ENCODE data around the gene EPSTI1. TPM values are rescaled to one million over a fixed set of nuclear protein-coding genes. Genes with fewer than 3 reads are reported as not detected.
"Not testable (repeated sequence)": the region's sequence is repeated elsewhere in the genome, so short reads cannot be mapped to it uniquely, and the experiment has no call there.

The EPSTI1 gene
- polyA plus RNA-seq, 3 donors from 2014 or later, result 8.6 to 32.3 (median 26.6) TPM

GRCh38 chr13:42865768-42866102 lies 126.3 kb downstream of the EPSTI1 start:
- H3K9me3 Mint-ChIP-seq, result no peaks in the 10 kb centered on the region
- no peaks in the 10 kb centered on the region for H3K4me1 Mint-ChIP-seq
- H3K4me3 Mint-ChIP-seq, result no peak overlapping the region
- H3K27ac Mint-ChIP-seq, result no peak overlapping the region
- no peaks in the 10 kb centered on the region for H3K36me3 Mint-ChIP-seq
- DNase-seq, result no peak
- peaks cover 0 to 6% (median 0%) of the 10 kb centered on the region in 3 donors for H3K27me3 Mint-ChIP-seq (ENCODE audit: low read depth in 3 of 3)

DNA sequence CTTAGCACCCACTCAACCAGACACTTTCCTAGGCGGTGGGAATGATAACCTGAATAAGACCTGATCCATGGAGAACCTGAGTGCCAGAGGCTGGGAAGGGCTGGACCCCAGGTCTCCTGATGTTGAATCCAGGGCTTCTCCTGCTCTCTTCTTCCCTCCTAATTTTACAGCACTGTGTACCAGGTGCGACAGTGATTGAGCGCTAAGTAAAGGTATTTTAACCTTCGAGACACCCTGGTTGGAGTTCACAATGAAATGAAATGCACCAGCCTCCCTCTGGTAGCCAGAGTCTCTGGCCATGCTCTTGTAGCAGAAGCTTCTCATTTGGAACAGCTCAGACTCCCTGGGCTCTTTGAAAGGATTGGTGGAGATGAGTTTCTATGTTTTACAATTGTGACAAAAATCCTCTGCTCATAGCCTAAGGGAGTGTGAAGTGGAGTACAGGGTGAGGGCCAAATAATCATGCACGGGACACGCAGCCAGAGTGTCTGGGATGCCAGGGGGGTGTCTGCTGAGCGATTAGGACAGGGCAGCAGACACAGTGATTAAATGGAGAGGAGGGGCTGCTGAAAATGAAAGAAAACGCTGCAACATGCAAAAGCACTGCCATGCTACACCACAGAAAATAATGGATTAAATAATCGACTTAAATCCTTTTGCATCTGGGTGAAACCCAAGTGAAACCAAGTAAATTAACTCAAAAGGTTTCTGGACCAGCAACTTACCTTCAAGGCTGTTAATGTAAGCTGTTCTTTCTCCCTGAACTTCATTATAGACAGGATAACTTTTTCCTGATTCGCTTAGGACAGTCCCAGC lies 126.9 kb downstream of the EPSTI1 start:
- no peak overlapping the region for H3K4me3 Mint-ChIP-seq
- H3K9me3 Mint-ChIP-seq, result no peaks in the 10 kb centered on the region
- H3K36me3 Mint-ChIP-seq, result no peaks in the 10 kb centered on the region
- peaks cover 0 to 6% (median 2%) of the 10 kb centered on the region in 3 donors for H3K27me3 Mint-ChIP-seq (ENCODE audit: low read depth in 3 of 3)
- no peak overlapping the region for H3K27ac Mint-ChIP-seq
- H3K4me1 Mint-ChIP-seq, result no peaks in the 10 kb centered on the region
- no peak for DNase-seq

- not testable (repeated sequence) for H3K4me1 Mint-ChIP-seq; H3K27ac Mint-ChIP-seq; H3K27me3 Mint-ChIP-seq (ENCODE audit: low read depth in 3 of 3); H3K36me3 Mint-ChIP-seq; H3K9me3 Mint-ChIP-seq; H3K4me3 Mint-ChIP-seq; DNase-seq
Observed at GRCh38 chr13:42862370-42862769, 129.7 kb downstream of the EPSTI1 start.

- Mint-ChIP-seq H3K27ac (no peak overlapping the region), H3K36me3 (no peaks in the 10 kb centered on the region), H3K9me3 (peaks cover 0 to 2% (median 0%) of the 10 kb centered on the region in 6 donors), H3K27me3 (ENCODE audit: low read depth in 3 of 3) (peaks cover 0 to 6% (median 2%) of the 10 kb centered on the region in 3 donors), H3K4me3 (no peak overlapping the region), H3K4me1 (no peaks in the 10 kb centered on the region)
- DNase-seq, result no peak
Observed at GRCh38 chr13:42860485-42860884, 131.6 kb downstream of the EPSTI1 start.

GRCh38 chr13:42859760-42860159 lies 132.3 kb downstream of the EPSTI1 start:
- Mint-ChIP-seq H3K4me1 (no peaks in the 10 kb centered on the region), H3K9me3 (peaks cover 0 to 2% (median 0%) of the 10 kb centered on the region in 6 donors), H3K4me3 (no peak overlapping the region), H3K27ac (no peak overlapping the region), H3K27me3 (ENCODE audit: low read depth in 3 of 3) (peaks cover 0 to 8% (median 2%) of the 10 kb centered on the region in 3 donors), H3K36me3 (no peaks in the 10 kb centered on the region)
- no peak for DNase-seq

- DNase-seq, result no peak
- H3K36me3 Mint-ChIP-seq, result no peaks in the 10 kb centered on the region
- peaks cover 0 to 3% (median 0%) of the 10 kb centered on the region in 6 donors for H3K9me3 Mint-ChIP-seq
- peaks cover 0 to 5% (median 1%) of the 10 kb centered on the region in 3 donors for H3K27me3 Mint-ChIP-seq (ENCODE audit: low read depth in 3 of 3)
- H3K27ac Mint-ChIP-seq, result no peak overlapping the region
- H3K4me1 Mint-ChIP-seq, result no peaks in the 10 kb centered on the region
- H3K4me3 Mint-ChIP-seq, result no peak overlapping the region
Observed at GRCh38 chr13:42855410-42855809, 136.6 kb downstream of the EPSTI1 start.

GRCh38 chr13:42852136-42852535 lies 139.9 kb downstream of the EPSTI1 start:
- DNase-seq, result no peak
- no peak overlapping the region for H3K4me3 Mint-ChIP-seq

DNA sequence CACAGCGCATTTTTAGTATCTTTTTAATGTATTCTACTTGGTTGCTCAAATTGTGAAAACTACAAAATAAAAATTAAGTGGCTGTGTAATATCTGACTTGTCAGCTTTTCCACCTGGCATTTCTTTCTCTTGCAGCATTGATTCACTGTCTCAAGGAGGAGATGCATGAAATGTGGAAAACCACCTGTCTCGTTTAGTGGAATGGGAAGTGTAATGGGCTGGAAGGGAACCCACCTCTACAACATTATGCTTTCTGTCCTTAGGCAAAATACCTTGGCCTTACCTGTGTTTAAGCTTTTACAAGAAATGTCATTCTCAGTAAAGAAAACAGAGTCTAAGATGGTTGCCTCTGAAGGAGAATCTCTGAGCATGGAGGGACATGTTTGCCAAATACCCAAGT lies 142.8 kb downstream of the EPSTI1 start:
- Mint-ChIP-seq H3K27me3 (ENCODE audit: low read depth in 3 of 3) (peaks cover 0 to 2% (median 2%) of the 10 kb centered on the region in 3 donors), H3K4me1 (no peaks in the 10 kb centered on the region), H3K4me3 (no peak overlapping the region), H3K36me3 (no peaks in the 10 kb centered on the region), H3K9me3 (peaks cover 0 to 4% (median 0%) of the 10 kb centered on the region in 6 donors), H3K27ac (no peak overlapping the region)
- no peak for DNase-seq

More at GRCh38 chr13:42852136-42852535, 139.9 kb downstream of the EPSTI1 start:
- no peak overlapping the region for H3K27ac Mint-ChIP-seq
- no peaks in the 10 kb centered on the region for H3K36me3 Mint-ChIP-seq
- H3K4me1 Mint-ChIP-seq, result no peaks in the 10 kb centered on the region
- peaks cover 0 to 1% (median 0%) of the 10 kb centered on the region in 6 donors for H3K9me3 Mint-ChIP-seq
- peaks cover 0 to 5% (median 2%) of the 10 kb centered on the region in 3 donors for H3K27me3 Mint-ChIP-seq (ENCODE audit: low read depth in 3 of 3)

DNA sequence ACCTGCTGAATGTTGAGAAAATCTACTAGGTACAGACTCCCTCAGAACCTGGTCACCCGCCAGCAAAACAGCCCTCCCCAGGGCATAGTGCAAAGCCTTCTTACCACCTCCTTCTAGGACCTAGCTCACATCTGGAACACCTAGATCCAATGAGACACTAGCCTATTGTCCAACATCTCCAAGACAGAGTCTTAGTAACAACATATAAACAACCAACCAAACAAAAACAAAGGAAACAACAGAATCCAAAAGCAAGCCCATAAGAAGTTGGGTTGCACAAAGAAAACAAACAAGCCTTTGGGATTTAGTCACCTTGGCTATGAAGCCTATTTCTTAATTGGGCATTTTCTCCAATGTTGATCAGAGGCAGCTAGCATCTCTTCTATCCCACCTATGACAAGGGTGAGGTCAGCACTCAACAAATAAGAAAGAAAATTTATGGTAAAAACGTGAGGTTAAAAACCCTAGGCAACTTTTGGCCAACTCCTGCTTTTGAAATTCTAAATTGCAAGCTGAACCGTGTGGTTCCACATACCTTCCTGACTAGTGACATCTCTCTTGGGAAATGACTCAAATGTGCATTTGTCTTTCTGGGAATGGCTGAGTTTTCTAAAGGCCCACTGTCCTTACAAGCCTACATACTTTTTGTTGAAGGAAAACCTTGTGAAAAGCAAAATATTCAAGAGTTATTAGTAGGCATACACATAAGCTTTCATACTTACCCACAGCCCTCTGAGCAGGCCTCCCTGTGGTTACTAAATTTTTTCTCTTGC lies 144.0 kb downstream of the EPSTI1 start:
- peaks cover 0 to 4% (median 0%) of the 10 kb centered on the region in 6 donors for H3K9me3 Mint-ChIP-seq
- no peak overlapping the region for H3K4me3 Mint-ChIP-seq
- H3K4me1 Mint-ChIP-seq, result no peaks in the 10 kb centered on the region
- no peak overlapping the region for H3K27ac Mint-ChIP-seq
- no peaks in the 10 kb centered on the region for H3K36me3 Mint-ChIP-seq
- H3K27me3 Mint-ChIP-seq (ENCODE audit: low read depth in 3 of 3), result peaks cover 0 to 2% (median 2%) of the 10 kb centered on the region in 3 donors
- no peak for DNase-seq

DNA sequence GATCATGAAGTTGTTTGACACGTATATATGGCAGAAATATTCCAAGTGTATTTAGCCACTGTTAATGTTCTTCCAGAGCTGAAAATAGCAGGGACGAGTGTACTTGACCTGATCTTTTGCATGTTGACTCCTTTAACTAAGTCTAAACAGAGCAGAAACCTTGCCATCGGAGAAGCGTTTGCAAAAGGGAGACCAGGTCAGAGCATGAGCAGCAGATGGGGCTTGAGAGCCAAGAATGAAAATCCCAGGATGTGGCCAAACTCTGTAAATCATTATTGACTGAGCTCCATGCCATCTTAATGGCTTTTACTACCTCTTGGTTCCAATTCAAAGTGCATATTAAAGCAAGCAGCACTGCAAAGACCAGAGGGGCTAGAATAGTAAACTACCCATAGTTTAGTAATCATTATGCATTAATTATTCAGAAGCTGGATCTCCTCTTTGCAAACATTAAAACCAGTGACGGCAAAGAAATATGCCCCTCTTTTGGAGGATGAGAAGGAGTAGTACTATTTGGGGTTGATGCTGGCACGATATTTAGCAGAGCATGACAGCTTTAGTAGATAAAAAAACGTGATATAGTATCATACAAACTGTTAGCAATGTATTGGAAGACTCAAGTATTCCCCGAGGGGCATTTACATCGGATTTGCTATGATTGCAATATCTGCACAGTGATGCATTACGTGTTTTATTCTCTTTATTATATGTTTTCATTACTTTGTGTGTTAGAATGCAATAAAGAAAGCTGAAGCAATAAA lies 154.9 kb downstream of the EPSTI1 start:
- H3K4me1 Mint-ChIP-seq, result peaks cover 0 to 6% of the 10 kb centered on the region in 2 donors

More for the DNA sequence above, 154.9 kb downstream of the EPSTI1 start:
- no peaks in the 10 kb centered on the region for H3K36me3 Mint-ChIP-seq
- no peaks in the 10 kb centered on the region for H3K9me3 Mint-ChIP-seq
- H3K27ac Mint-ChIP-seq, result no peak overlapping the region
- no peak overlapping the region for H3K4me3 Mint-ChIP-seq
- peaks cover 0 to 3% (median 0%) of the 10 kb centered on the region in 3 donors for H3K27me3 Mint-ChIP-seq (ENCODE audit: low read depth in 3 of 3)
- no peak for DNase-seq

Other genes with a start within 250 kb of the EPSTI1 start
- gene FAM216B, start 210.7 kb downstream of the EPSTI1 start, polyA plus RNA-seq, result not detected
- 10 to 100 TPM; 10.3 to 22.4 (median 22.3) TPM for gene DNAJC15, start 31.3 kb upstream of the EPSTI1 start, polyA plus RNA-seq

Data from immature natural killer cell (primary cell).